ENCODE results near the gene RBM4B.
A peak's percentile ranks its signal among the peaks of the same experiment; 100 is the strongest.

DNA sequence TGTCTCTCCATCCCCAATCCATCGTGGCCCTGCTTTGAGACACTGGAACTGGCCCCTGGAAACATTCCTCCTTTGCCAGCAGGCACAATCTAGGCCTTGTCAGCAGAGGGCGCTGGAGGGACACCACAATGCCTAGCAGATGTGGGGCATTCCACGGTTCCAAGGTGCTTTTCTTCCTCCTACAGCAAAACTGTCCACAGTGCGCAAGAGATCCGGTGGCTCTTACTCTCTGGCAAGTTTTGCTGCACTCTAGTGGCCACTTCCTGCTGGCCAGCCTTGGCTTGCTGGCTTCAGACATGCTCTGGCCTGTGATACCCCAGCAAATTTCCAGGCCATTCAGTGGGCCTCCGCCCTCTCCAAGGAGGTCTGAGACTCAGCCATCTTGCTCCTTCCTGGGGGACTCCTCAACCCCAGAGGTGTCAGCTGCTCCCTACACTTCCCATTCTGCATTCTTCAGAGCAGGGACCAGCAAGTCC lies 17.1 kb upstream of the RBM4B start:
- TF ChIP-seq POLR2AphosphoS5 (IDR thresholded peaks at IDR 0.05; ENCODE audit: low read depth, low read length) = no peak
- 0 out of 4 replicates have a peak, but pooled peaks of 1 of the 2 experiments have one; percentile 38 for TF ChIP-seq REST (IDR thresholded peaks at IDR 0.05; ENCODE audit: insufficient read depth in 1 of 2, low read depth in 2 of 2, low read length in 2 of 2)
- TF ChIP-seq TAF1 (IDR thresholded peaks at IDR 0.05; ENCODE audit: borderline replicate concordance, insufficient read depth, low read length) = no peak

All from PFSK-1 (cell line).